CD4-positive, alpha-beta T cell treated with Interleukin-21 for 1 hour (primary cell): Measurements from ENCODE around the gene IRS2.
"Not testable (repeated sequence)": the region's sequence is repeated elsewhere in the genome, so short reads cannot be mapped to it uniquely, and the experiment has no call there.

Source experiments
- DNase-seq: peaks from one replicate; pipeline ENCODE4 v3.0.0-alpha.2; 2020

The IRS2 gene

DNA sequence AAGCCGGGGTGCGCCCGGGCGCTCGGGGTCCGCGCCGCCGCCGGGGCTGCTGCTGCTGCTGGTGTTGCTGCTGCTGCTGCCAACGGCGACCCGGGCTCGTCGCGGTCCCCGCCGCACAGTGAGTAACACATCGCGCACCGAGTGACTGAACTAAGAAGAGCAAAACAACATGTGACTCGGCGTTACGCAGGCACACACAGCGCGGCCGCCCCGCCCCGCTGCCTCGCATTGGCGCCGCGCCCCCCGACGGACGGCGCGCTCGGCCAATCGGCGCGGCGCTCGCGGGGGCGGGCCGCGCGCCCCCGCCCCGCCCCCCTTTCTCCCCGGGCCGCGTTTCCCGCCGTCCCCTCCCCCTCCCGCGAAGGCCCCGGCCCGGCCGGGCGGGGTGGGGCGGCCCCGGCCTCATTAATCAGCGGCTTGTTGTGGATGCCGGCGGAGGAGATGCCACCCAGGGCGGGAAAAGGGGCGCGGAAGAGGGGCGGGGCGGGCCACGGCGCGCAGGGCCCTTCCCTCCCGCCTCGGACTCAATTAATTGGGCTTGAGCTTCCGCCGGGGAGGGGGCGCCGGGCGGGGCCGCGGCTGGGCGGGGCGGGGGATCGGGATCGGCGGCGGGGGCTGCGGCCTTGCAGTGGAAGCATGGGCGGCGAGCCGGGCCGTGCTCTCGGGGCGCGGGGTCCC lies at the start of gene IRS2:
Gene IRS2 (minus strand): TSS at position 127 of the 678 bp plus-strand sequence. CDS start 530 bp downstream, outside the sequence.
- DNase-seq: peak; percentile 94

GRCh38 chr13:109834973-109835720 lies 48.8 kb upstream of the IRS2 start:
- DNase-seq: no peak

GRCh38 chr13:109833940-109834339 lies 47.6 kb upstream of the IRS2 start:
- DNase-seq: no peak

GRCh38 chr13:109833071-109833470 lies 46.7 kb upstream of the IRS2 start:
- DNase-seq: no peak

GRCh38 chr13:109828591-109829316 lies 42.4 kb upstream of the IRS2 start:
- DNase-seq: not testable (repeated sequence)

- not testable (repeated sequence) for DNase-seq
Measured at GRCh38 chr13:109823201-109823600, 36.8 kb upstream of the IRS2 start.

DNA sequence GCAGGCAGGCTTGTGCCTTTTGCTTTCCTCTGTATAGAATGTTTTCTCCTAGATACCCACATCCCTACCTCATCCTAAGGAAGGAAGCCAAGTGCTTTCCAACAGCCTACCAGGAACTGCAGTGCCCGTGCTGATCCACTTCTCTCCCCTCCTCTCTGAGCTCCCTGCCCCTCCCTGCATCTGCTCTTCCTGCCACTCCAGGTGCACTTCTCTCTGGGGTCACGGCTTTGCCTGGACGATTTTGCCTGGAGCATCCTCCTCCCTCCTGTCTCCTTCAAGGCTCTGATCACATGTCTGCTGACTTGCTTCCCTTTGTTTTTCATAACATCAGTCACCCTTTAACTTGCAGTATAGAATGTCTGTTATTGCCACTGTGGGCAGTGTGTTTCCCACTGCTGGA lies 34.7 kb upstream of the IRS2 start:
- no peak for DNase-seq

DNA sequence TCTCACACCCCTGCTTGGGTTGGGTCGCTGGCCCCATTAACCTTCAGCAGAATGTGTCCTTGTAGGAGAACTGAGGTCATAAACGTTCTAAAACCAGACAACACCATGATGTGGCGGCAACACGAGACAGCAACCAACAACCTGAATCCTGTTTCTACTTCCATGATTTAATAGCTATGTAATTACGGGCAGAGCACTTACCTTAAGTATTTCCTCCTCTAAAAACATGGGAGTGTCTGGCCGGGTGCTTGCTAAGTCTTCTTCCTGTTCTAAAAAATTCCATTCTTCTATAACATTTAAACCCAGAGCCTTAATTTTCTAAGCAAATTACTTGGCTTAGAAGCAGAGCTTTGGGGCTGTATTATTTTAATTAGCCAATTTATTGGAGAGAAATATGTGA lies 33.5 kb upstream of the IRS2 start:
- DNase-seq: no peak

DNA sequence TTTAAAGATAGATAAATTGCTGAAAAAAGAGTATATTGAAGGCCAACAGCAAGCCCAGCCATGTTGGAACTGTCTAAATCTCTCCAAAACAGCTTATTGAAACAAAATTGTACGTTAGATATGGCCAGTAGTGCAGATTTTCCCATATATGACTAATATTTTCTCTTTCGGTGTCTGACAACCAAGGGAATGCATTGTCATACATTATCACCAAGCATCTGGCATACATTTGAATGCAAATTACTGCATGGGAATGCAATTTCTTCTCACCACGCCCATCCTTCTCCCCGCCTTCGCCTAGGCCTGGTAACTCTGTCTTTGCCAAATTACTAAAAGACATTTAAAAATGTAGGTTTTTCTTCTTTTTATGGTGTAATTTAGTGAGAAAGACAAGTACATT lies 32.5 kb upstream of the IRS2 start:
- no peak for DNase-seq

- DNase-seq: no peak
Measured at GRCh38 chr13:109817591-109818535, 31.5 kb upstream of the IRS2 start.

GRCh38 chr13:109816808-109817203 lies 30.4 kb upstream of the IRS2 start:
- no peak for DNase-seq

DNA sequence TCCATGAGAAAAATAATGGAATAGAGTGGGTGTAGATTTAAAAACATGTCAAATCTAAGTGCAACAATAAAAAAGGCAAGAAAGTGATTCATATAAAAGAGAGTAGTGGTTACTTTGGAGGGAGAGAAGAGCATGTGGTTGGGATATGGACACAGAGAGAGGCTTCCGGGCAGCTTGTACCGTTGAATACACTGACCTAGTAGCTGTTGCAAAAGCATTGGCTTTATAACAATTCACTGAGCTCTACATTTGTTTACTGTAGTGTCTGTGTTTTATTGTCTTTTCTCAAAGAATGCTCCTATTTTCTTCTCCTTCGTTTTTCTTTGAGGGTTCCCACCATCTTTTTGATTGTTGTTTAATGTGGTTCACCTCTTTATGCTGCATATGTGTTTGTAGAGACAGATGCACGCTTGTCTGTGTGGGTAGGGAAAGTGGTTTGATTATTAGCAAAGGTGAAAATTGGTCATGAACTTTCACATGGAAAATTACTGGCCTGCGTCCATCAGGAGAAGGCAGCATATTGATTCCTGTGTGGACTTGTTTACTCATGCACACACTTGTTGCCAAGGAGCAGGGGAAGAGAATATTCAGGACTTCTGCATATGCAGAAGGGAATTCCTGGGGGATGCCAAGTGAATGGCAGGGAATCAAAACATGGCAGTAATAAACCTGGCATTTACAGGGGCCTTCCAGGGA lies 29.9 kb upstream of the IRS2 start:
- DNase-seq: no peak

DNA sequence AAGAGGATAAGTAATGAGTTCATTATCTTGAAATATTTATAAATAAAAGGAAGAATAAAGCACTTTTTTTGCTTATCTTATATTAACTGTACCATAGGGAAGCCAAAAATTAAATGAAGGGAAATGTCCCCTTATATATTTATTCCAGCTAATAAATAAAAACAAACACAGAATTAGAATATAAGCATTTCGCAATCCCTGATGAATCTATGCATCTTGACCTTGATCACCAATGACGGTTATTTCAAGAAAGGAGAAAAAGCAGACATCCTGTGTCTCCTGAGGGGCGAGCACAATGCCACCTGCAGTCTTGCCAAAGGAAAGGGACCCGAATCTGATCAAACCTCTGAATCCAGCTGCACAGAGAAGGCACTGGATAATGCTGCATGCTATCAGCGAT lies 29.3 kb upstream of the IRS2 start:
- DNase-seq: no peak

GRCh38 chr13:109813663-109814062 lies 27.3 kb upstream of the IRS2 start:
- no peak for DNase-seq

- no peak for DNase-seq
Measured at GRCh38 chr13:109812382-109812781, 26.0 kb upstream of the IRS2 start.

DNA sequence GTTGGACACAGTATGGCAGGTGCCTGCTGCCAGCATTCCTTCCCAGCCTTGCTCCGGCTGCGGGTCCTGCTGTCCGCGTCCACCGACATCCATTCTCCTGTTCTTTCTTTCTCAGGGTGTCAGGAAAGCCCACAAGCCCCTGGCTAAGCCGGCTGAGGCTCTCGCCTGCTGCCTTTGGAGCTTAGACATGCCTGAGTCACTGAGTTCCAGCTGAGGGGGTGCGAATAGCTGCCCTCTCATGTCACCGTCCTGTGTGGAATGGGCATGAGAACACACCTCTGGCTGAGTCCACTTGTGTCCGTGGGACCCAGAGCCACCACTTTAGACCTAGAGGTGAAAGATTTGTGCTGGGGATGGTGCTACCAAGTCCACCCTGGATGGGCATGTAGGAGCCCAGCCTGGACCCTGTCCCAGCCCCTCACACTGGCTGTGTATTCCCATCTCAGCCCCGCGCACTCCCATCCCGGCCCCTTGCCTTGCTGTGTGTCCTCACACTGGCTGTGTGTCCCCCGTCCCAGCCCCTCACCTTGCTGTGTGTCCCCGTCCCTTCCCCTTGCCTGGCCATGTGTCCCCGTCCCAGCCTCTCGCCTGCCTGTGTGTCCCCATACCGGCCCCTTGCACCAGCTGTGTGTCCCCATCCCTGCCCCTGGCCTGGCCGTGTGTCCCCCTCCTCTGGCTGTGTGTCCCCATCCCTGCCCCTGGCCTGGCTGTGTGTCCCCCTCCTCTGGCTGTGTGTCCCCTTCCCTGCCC lies 24.6 kb upstream of the IRS2 start:
- no peak for DNase-seq

DNA sequence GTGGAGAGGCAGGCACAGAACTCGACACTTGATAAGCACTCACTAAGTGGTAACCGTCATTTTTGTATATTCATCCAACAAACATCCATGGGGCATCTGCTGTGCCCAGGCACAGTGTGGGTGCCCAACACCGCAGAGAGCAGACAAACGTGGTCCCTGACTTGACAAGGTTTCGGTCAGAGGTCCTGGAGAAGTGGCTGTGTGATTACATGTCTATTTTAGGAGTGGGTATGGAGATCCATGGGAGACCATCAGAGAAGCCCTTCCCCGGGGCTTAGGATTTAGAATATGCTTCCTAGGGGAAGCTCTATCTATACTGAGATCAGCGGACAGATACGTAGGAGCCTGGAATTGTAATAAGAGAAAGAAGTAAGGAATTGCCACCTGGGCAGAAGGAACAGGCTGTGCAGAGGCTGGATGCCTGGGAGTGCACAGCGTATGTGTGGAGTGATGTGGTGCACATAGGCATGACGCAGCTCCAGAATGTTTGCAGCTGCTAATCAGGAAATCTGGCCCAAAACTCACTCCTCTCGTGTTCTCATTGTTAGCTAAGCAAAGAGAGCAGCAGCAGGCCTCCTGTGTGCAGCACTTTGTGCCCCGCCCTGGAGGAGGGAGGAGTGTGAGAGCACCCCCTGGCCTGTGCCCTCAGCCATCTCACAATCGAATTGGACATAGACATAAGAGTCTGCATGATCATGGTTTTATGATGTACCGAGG lies 23.0 kb upstream of the IRS2 start:
- DNase-seq: no peak

- DNase-seq: no peak
Measured at GRCh38 chr13:109807345-109807744, 21.0 kb upstream of the IRS2 start.

DNA sequence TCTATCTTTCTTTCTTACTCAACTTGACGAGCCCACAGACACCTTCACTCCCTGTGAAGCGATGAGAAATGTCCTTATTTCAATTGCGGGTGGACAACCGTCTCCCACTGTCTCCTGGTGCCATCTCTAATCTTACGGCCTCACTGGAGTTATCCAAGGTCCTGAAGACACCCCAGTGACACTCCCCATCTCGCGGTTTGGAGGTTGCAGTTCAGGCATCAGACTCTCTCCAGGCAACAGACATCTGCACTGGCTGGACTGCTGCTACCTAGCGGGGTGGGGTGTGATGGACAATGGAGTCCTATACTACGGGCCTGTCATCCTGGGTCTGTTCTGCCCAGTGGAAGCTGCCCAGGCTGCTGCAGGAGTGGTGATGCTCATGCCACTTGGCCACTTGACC lies 18.3 kb upstream of the IRS2 start:
- DNase-seq: no peak

DNA sequence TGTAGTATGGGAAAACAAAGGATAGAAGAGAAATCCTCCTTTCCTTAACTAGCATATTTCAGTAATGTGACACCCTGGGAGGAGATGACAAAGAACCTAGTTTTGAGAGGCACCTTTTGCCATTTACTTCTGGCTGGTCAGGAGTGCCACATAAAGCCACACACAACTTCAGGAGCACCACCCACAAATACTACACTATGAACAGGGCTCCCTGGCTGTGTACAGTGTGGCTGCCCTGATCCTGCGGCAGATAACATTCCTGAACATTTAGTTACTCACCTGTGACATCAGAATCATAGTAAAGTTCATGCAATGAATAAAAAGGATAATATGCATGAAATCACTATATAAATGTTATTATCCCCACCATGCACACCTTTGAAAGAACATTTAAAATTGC lies 17.4 kb upstream of the IRS2 start:
- no peak for DNase-seq

GRCh38 chr13:109802936-109803335 lies 16.6 kb upstream of the IRS2 start:
- DNase-seq: no peak
